A549 (cell line): ENCODE results near the gene MVB12B.

Experiments
- CBX2 ChIP-seq: fragments of 200-600 bp; sonication (generic); IDR thresholded peaks from 2 replicates; pipeline ENCODE4 v1.6.1; 2016; ENCODE audit warnings: low read depth, mild to moderate bottlenecking, borderline replicate concordance
- JUN ChIP-seq, 2 experiments: fragments of >200 bp; sonication (Bioruptor Twin); formaldehyde crosslinking; IDR thresholded peaks; 2 replicates in 1 of 2; 3 replicates in 1 of 2; pipeline ENCODE4 v1.6.1; 2016 to 2017
- SMC3 ChIP-seq: fragments of >200 bp; sonication (Bioruptor Twin); formaldehyde crosslinking; IDR thresholded peaks from 3 replicates; pipeline ENCODE4 v1.6.1; 2018; ENCODE audit warnings: inconsistent platforms
- ZC3H11A ChIP-seq: fragments of 450-650 bp; IDR thresholded peaks from 2 replicates; pipeline ENCODE4 v1.6.1; 2014; ENCODE audit warnings: antibody characterized with exemption, mild to moderate bottlenecking
- TF ChIP-seq, protein P1 (sequence below): fragments of >200 bp; sonication (Bioruptor Twin); formaldehyde crosslinking; IDR thresholded peaks from 3 replicates; pipeline ENCODE4 v1.5.1; 2016
- TF ChIP-seq, protein P2 (sequence below): IDR thresholded peaks from 2 replicates; pipeline ENCODE4 v1.6.1; 2012

GRCh38 chr9:126532951-126533925 is 206.6 kb downstream of the MVB12B start:
- TF ChIP-seq JUN (IDR thresholded peaks at IDR 0.05) (no peak), SMC3 (no peak), CBX2 (no peak), ZC3H11A (no peak)
- TF ChIP-seq, protein P1, sequence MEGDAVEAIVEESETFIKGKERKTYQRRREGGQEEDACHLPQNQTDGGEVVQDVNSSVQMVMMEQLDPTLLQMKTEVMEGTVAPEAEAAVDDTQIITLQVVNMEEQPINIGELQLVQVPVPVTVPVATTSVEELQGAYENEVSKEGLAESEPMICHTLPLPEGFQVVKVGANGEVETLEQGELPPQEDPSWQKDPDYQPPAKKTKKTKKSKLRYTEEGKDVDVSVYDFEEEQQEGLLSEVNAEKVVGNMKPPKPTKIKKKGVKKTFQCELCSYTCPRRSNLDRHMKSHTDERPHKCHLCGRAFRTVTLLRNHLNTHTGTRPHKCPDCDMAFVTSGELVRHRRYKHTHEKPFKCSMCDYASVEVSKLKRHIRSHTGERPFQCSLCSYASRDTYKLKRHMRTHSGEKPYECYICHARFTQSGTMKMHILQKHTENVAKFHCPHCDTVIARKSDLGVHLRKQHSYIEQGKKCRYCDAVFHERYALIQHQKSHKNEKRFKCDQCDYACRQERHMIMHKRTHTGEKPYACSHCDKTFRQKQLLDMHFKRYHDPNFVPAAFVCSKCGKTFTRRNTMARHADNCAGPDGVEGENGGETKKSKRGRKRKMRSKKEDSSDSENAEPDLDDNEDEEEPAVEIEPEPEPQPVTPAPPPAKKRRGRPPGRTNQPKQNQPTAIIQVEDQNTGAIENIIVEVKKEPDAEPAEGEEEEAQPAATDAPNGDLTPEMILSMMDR: no peak
- TF ChIP-seq, protein P2, sequence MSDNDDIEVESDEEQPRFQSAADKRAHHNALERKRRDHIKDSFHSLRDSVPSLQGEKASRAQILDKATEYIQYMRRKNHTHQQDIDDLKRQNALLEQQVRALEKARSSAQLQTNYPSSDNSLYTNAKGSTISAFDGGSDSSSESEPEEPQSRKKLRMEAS: no peak
